ENCODE results near the gene MEAK7. TPM values are rescaled to one million over a fixed set of nuclear protein-coding genes. Genes with fewer than 3 reads are reported as not detected.

The MEAK7 gene
- total RNA-seq, 1 experiment from 2014 or later = 21.5 TPM

- no peak for DNase-seq
- H2BK5ac ChIP-seq (ENCODE audit: insufficient read length, low read length) = no peak overlapping the region
- no peak for TF ChIP-seq CTCF (conservative IDR thresholded peaks at IDR 0.05)
- no peak overlapping the region for H3T11ph ChIP-seq (ENCODE audit: low read length)
- H3K9ac ChIP-seq (ENCODE audit: extremely low read depth, insufficient read length, low read length) = no peak overlapping the region
- no peaks in the 10 kb centered on the region for H3K27me3 ChIP-seq (ENCODE audit: insufficient read depth, low read length)
- Mint-ChIP-seq H3K4me3 (no peak overlapping the region), H3K27me3 (ENCODE audit: low read depth) (no peaks in the 10 kb centered on the region), H3K9me3 (no peaks in the 10 kb centered on the region), H3K4me1 (no peaks in the 10 kb centered on the region), H3K36me3 (ENCODE audit: insufficient read depth in 1 of 3, low read depth in 3 of 3) (peaks cover 3 to 36% (median 21%) of the 10 kb centered on the region in 3 experiments; a peak in 6 of 7 replicates), H3K27ac (peak overlapping the region in 1 of 3 experiments; percentile 64; a peak in 3 of 7 replicates)
- no peaks in the 10 kb centered on the region for H3K23me2 ChIP-seq (ENCODE audit: insufficient read length, low read depth, low read length, poor library complexity, severe bottlenecking)
- H2BK15ac ChIP-seq (ENCODE audit: low read depth, low read length) = no peak overlapping the region
- no peak overlapping the region for H4K5ac ChIP-seq (ENCODE audit: insufficient read length, low read depth, low read length)
- no CpG with 5 or more reads among the region's 14 CpGs for WGBS (ENCODE audit: extremely low coverage, insufficient read length, low lambda C conversion rate)
- no peaks in the 10 kb centered on the region for H3K79me2 ChIP-seq (ENCODE audit: insufficient read depth, low read length)
- H3K9me3 ChIP-seq (ENCODE audit: control insufficient read depth, low read depth, low read length) = no peaks in the 10 kb centered on the region
- no peaks in the 10 kb centered on the region for H4K20me1 ChIP-seq (ENCODE audit: control insufficient read depth, insufficient read depth, insufficient read length)
- no peaks in the 10 kb centered on the region for H3K79me1 ChIP-seq (ENCODE audit: insufficient read depth, low read depth, low read length, poor library complexity, severe bottlenecking)
- H4K91ac ChIP-seq (ENCODE audit: insufficient read length, low read depth, low read length) = no peak overlapping the region
- H2AFZ ChIP-seq (ENCODE audit: low read length) = no peak overlapping the region
- no peak overlapping the region for H2BK12ac ChIP-seq (ENCODE audit: insufficient read length, low read depth, low read length)
- no peak overlapping the region for H3K27ac ChIP-seq (ENCODE audit: insufficient read length, low read depth, low read length)
- H3K4me1 ChIP-seq (ENCODE audit: insufficient read depth, low read length) = no peaks in the 10 kb centered on the region
- no peak overlapping the region for H3K4ac ChIP-seq (ENCODE audit: low read depth, low read length)
- H3K56ac ChIP-seq (ENCODE audit: insufficient read length, low read depth, low read length) = no peak overlapping the region
- no peak overlapping the region for H3K18ac ChIP-seq (ENCODE audit: insufficient read length, low read depth, low read length)
- H3K14ac ChIP-seq (ENCODE audit: insufficient read depth, low read length) = no peak overlapping the region
- no peak overlapping the region for H4K8ac ChIP-seq (replicated peaks; ENCODE audit: insufficient read length, low read depth, low read length)
- no peak overlapping the region for H2BK120ac ChIP-seq (ENCODE audit: low read depth, low read length, poor library complexity, severe bottlenecking)
- no peak overlapping the region for H2AK5ac ChIP-seq (ENCODE audit: insufficient read length, low read length)
- H3K4me2 ChIP-seq (ENCODE audit: insufficient read depth, insufficient read length, low read length) = no peak overlapping the region
- H2BK20ac ChIP-seq (ENCODE audit: low read depth, low read length, poor library complexity, severe bottlenecking) = no peak overlapping the region
- H3K23ac ChIP-seq (ENCODE audit: insufficient read length, low read depth, low read length) = no peak overlapping the region
These were observed 18.3 kb downstream of the MEAK7 start for GRCh38 chr16:84486126-84486525.
